Smooth muscle cell of the brain vasculature (primary cell): Measurements from ENCODE around the gene SP140L.
"Not testable (repeated sequence)": the region's sequence is repeated elsewhere in the genome, so short reads cannot be mapped to it uniquely, and the experiment has no call there.

Source experiments
- DNase-seq: peaks from one replicate; pipeline ENCODE4 v3.0.0-alpha.2; 2012; ENCODE audit warnings: low read depth, low spot score

Gene SP140L

GRCh38 chr2:230362030-230362691, 35.2 kb downstream of the SP140L start:
- DNase-seq = no peak

- no peak for DNase-seq
These were observed 55.1 kb downstream of the SP140L start for GRCh38 chr2:230382108-230382507.

DNA sequence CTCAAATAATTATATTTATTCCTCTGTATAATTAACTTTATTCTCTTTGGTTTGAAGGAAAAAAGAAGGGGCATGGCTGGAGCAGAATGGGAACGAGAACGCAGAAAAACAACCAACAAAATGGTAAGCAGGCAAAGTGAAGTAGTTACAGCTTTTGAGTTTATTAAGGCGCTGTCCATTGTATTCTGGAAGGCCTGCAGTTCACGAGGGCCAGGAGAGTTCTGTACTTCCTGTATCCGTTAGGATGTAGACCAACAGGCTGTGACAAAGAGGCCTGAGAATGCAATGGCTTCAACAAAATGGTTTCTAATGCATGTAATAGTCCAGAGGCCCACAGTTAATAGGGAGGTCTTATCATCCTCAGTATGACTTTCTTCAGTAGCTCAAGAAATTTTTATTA, 56.5 kb downstream of the SP140L start:
- no peak for DNase-seq

GRCh38 chr2:230384986-230385385, 58.0 kb downstream of the SP140L start:
- DNase-seq = no peak

GRCh38 chr2:230394301-230394700, 67.3 kb downstream of the SP140L start:
- DNase-seq = no peak

GRCh38 chr2:230398698-230399097, 71.7 kb downstream of the SP140L start:
- DNase-seq = not testable (repeated sequence)

GRCh38 chr2:230400041-230400440, 73.0 kb downstream of the SP140L start:
- no peak for DNase-seq

- DNase-seq = no peak
These were observed 73.5 kb downstream of the SP140L start for GRCh38 chr2:230400454-230400853.

DNA sequence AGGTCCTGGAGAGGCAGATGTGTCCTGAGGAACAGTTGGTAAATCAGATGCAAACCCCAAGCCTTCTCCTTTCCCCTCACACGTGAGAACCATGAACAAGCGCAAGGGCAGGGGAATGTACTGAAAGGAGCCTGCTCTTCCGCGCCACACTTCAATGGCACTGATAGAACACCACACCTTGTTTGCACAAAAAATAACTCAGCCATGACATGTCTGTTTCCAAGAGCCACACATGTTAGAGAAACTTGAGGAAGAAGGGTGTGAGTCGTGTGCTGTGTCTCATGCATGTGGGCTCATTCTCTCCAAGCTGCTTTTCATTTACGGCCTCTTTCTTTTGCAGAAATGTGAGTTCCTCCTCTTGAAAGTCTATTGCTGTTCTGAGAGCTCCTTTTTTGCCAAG, 74.0 kb downstream of the SP140L start:
- DNase-seq = not testable (repeated sequence)

DNA sequence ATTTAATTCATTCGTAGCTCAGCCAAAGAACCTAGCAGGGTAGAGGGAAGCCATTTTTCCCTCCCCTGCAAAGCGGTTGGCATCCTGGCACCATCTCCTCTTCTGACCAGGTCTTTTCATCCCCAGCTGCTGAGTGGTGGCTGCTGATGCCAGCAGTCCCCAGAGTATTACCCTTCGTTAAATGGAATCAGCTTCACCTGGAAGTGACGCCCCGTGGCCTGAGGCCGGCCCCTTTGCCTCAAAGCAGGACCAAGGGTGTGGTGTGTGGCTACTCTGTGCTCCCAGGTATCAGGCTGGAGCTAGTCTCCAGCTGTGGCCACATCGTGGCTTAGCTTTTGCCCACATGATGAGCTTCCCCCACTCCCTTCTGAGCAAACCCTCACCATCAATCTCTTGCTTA, 76.8 kb downstream of the SP140L start:
- no peak for DNase-seq

- DNase-seq = no peak
These were observed 78.8 kb downstream of the SP140L start for GRCh38 chr2:230405824-230406223.

DNA sequence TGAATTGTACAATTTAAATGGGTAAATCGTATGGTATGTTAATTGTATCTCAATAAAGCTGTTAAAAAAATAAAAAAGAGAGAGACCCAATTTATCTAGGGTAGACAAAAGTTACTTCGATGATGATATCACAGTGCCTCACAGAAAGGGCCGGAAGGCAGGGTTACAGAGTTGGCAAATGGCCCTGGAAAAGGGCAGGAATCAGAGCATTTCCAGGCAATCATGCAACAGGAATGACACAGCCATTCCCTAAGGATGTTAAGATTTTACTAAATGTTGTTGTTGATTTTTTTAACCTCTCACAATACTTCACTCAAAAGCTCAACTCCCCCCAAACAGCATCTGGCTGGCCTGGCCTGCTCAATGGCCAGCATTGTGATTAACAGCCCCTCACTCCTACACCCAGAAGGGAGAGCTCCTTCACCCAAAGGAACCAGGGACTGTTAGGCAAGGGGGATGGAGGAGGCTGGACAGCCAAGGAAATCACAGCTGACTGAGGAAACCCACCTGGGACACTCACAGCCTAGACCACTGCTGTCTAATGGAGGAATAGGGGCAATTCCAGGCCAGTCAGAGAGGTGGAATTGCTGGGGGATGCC, 81.3 kb downstream of the SP140L start:
- no peak for DNase-seq

GRCh38 chr2:230409316-230409715, 82.3 kb downstream of the SP140L start:
- not testable (repeated sequence) for DNase-seq

GRCh38 chr2:230410263-230410662, 83.3 kb downstream of the SP140L start:
- no peak for DNase-seq

GRCh38 chr2:230410861-230411569, 84.0 kb downstream of the SP140L start:
- DNase-seq = no peak

DNA sequence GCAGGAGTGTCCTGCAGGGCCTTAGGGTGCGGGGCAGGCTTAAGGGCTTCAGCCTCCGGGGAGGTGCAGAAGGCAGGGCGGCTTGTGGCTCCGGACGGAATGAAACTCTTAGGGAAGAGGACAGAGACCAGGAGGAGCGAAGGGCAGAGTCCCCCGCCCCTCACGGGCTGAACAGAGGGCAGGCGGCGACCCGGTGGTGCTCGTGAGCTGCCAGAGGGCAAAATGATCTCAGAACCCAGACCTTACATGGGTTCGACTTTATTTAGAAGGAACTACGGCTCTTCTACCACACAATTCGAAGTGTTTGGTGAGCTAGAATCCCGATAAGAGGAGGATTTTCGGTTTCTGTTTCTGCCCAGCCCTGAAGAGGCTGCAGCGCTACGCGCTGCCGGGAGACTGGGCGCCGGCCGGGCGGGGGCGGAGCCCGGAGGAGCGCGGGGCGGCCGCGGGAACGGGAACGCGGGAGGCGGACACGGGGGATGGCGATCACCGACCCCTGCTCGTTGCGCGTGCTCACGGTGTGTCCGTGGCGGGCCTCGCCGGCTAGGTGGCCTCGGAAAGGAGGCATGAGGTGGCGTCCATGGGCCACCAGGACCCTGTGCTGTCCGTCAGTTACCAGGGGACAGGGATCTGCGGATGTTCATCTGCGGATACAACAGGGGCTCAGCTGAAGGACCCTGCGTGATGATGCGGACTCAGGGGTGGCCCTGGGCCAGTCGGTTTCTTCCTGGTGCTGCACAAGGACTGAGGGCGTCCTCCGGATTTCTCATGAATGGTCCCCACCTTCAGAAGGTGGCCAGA, 84.8 kb downstream of the SP140L start:
- no peak for DNase-seq

GRCh38 chr2:230412371-230412711, 85.3 kb downstream of the SP140L start:
- no peak for DNase-seq

- DNase-seq = no peak
These were observed 85.9 kb downstream of the SP140L start for GRCh38 chr2:230412846-230413245.

- no peak for DNase-seq
These were observed 86.5 kb downstream of the SP140L start for GRCh38 chr2:230413479-230413878.

GRCh38 chr2:230414302-230414701, 87.3 kb downstream of the SP140L start:
- DNase-seq = no peak

GRCh38 chr2:230416061-230416721, 89.2 kb downstream of the SP140L start, which contains the start of gene SP100:
Gene SP100, plus strand, starts transcription at chr2:230416201. Its CDS starts 96 bp downstream, at chr2:230416297.
- peak; percentile 63 for DNase-seq

DNA sequence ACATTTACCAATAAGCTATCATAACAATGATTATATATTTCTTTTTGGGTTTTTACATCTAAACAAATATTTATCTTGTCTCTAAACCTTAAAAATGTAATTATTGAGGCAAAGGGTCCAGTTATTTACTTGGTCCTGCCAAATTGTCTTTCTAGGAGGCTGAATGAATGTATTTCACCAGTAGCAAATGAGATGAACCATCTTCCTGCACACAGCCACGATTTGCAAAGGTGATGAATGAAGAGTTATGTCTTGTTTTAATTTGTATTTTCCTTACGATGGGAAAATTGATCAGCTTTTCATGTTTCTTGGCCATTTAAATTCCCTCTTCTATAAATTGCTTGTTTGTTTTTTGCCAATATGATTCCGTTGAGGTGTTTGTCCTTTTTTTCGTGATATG, 90.4 kb downstream of the SP140L start:
- no peak for DNase-seq
